ENCODE results near the gene ADGRB2.

The ADGRB2 gene

GRCh38 chr1:31799196-31799894 lies 35.2 kb upstream of the ADGRB2 start:
- H3K4me3 ChIP-seq (ENCODE audit: low read length), result no peak overlapping the region

DNA sequence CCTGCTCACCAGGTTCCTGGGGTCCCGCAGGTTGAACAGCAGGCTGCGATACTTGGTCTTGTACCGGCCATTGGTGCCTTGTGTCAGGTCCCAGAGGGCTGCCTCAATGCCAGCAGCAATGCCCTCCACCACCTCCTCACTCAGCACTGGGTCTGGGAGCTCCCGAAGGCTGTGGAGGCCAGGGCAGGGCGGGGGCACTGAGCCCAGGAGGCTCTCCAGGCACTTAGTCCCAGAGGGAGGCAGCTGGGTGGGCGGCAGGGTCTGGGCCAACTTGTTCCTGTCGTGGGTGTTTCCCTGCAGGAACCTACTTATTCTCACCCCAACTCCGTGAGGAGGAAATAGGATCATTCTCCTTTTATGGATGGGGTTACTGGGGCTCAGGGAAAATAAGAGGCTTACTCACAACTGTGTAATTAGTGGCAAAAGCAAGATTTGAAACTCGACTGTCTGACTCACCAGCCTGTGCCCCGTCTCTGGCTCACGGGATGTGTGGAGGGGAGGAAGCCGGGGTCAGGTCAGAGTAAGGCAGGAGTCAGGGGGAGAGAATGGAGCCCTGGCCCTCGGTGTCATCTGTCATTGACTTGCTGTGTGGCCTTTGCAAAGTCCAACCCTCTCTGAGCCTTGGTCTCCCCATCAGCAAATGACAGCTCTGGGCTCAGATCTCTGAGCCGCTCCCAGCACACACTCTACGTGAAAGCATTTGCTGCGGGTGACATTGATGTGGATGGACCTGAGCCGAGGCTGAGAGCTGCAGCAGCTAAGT lies 34.5 kb upstream of the ADGRB2 start:
- Histone ChIP-seq H3K4me3 (ENCODE audit: low read length) (no peak overlapping the region), H3K9me3 (ENCODE audit: low read length) (no peaks in the 10 kb centered on the region), H3K4me1 (ENCODE audit: insufficient read depth, low read length) (peaks cover 26% of the 10 kb centered on the region)

More at GRCh38 chr1:31799196-31799894, 35.2 kb upstream of the ADGRB2 start:
- H3K27me3 ChIP-seq (ENCODE audit: insufficient read depth, low read length), result peaks cover 16% of the 10 kb centered on the region
- H3K9me3 ChIP-seq (ENCODE audit: low read length), result no peaks in the 10 kb centered on the region
- H3K4me1 ChIP-seq (ENCODE audit: insufficient read depth, low read length), result peaks cover 26% of the 10 kb centered on the region
- no peak overlapping the region for H2AFZ ChIP-seq (ENCODE audit: low read depth, low read length)
- H3K36me3 ChIP-seq (ENCODE audit: insufficient read depth, low read length), result no peaks in the 10 kb centered on the region

DNA sequence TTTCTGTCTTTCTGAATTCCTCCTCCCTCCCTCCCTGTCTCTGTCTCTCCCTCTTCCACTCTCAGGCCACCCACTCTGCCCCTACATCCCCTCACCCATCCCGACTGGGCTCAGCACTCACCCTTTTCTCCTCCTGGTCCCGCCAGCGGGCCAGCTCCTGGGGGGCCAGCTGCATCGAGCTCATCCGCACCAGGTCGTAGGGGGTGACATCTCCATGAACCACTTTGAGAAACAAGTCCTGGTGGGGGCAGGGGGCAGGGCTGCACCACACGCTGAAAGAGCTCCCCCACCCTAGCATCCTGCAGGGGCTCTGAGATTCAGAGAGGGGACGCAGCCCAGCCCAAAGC lies 33.9 kb upstream of the ADGRB2 start:
- Histone ChIP-seq H2AFZ (ENCODE audit: low read depth, low read length) (no peak overlapping the region), H3K27me3 (ENCODE audit: insufficient read depth, low read length) (peaks cover 17% of the 10 kb centered on the region), H3K4me1 (ENCODE audit: insufficient read depth, low read length) (peaks cover 26% of the 10 kb centered on the region), H3K9me3 (ENCODE audit: low read length) (no peaks in the 10 kb centered on the region), H3K36me3 (ENCODE audit: insufficient read depth, low read length) (no peaks in the 10 kb centered on the region), H3K4me3 (ENCODE audit: low read length) (no peak overlapping the region)

More for the DNA sequence above, 34.5 kb upstream of the ADGRB2 start:
- Histone ChIP-seq H3K36me3 (ENCODE audit: insufficient read depth, low read length) (no peaks in the 10 kb centered on the region), H3K27me3 (ENCODE audit: insufficient read depth, low read length) (peaks cover 16% of the 10 kb centered on the region), H2AFZ (ENCODE audit: low read depth, low read length) (no peak overlapping the region)

- Histone ChIP-seq H2AFZ (ENCODE audit: low read depth, low read length) (no peak overlapping the region), H3K9me3 (ENCODE audit: low read length) (no peaks in the 10 kb centered on the region), H3K27me3 (ENCODE audit: insufficient read depth, low read length) (peaks cover 23% of the 10 kb centered on the region), H3K4me3 (ENCODE audit: low read length) (no peak overlapping the region), H3K36me3 (ENCODE audit: insufficient read depth, low read length) (no peaks in the 10 kb centered on the region), H3K4me1 (ENCODE audit: insufficient read depth, low read length) (peaks cover 22% of the 10 kb centered on the region)
Observed at GRCh38 chr1:31797216-31797615, 33.1 kb upstream of the ADGRB2 start.

DNA sequence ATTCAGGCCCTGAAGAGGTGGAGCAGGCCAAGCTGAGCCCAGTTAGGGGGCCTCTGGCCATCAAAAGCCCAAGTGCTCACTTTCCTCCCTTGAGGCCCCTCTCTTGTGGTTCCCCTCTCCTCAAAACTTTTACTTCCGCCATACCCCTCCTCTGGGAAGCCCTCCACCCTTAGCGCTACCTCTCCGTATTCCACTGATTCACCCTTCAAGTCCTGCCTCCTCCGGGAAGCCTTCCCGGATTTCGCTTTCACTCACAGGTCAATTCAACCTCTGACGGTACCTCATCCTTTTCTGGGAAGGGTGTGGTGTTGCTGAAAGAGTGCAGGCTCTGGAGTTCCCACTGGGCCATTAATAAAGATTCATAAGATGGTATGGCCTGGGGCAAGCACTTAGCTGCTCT lies 32.6 kb upstream of the ADGRB2 start:
- peaks cover 23% of the 10 kb centered on the region for H3K27me3 ChIP-seq (ENCODE audit: insufficient read depth, low read length)
- no peaks in the 10 kb centered on the region for H3K9me3 ChIP-seq (ENCODE audit: low read length)
- H3K36me3 ChIP-seq (ENCODE audit: insufficient read depth, low read length), result no peaks in the 10 kb centered on the region
- H3K4me3 ChIP-seq (ENCODE audit: low read length), result no peak overlapping the region
- peaks cover 22% of the 10 kb centered on the region for H3K4me1 ChIP-seq (ENCODE audit: insufficient read depth, low read length)
- no peak overlapping the region for H2AFZ ChIP-seq (ENCODE audit: low read depth, low read length)

- Histone ChIP-seq H2AFZ (ENCODE audit: low read depth, low read length) (no peak overlapping the region), H3K36me3 (ENCODE audit: insufficient read depth, low read length) (no peaks in the 10 kb centered on the region), H3K4me3 (ENCODE audit: low read length) (no peak overlapping the region), H3K27me3 (ENCODE audit: insufficient read depth, low read length) (peaks cover 24% of the 10 kb centered on the region), H3K4me1 (ENCODE audit: insufficient read depth, low read length) (peaks cover 22% of the 10 kb centered on the region), H3K9me3 (ENCODE audit: low read length) (no peaks in the 10 kb centered on the region)
Observed at GRCh38 chr1:31795801-31796621, 31.9 kb upstream of the ADGRB2 start.

- Histone ChIP-seq H3K9me3 (ENCODE audit: low read length) (no peaks in the 10 kb centered on the region), H2AFZ (ENCODE audit: low read depth, low read length) (no peak overlapping the region), H3K4me1 (ENCODE audit: insufficient read depth, low read length) (peaks cover 21% of the 10 kb centered on the region), H3K27me3 (ENCODE audit: insufficient read depth, low read length) (peaks cover 21% of the 10 kb centered on the region), H3K36me3 (ENCODE audit: insufficient read depth, low read length) (no peaks in the 10 kb centered on the region), H3K4me3 (ENCODE audit: low read length) (no peak overlapping the region)
Observed at GRCh38 chr1:31795096-31795675, 31.0 kb upstream of the ADGRB2 start.

DNA sequence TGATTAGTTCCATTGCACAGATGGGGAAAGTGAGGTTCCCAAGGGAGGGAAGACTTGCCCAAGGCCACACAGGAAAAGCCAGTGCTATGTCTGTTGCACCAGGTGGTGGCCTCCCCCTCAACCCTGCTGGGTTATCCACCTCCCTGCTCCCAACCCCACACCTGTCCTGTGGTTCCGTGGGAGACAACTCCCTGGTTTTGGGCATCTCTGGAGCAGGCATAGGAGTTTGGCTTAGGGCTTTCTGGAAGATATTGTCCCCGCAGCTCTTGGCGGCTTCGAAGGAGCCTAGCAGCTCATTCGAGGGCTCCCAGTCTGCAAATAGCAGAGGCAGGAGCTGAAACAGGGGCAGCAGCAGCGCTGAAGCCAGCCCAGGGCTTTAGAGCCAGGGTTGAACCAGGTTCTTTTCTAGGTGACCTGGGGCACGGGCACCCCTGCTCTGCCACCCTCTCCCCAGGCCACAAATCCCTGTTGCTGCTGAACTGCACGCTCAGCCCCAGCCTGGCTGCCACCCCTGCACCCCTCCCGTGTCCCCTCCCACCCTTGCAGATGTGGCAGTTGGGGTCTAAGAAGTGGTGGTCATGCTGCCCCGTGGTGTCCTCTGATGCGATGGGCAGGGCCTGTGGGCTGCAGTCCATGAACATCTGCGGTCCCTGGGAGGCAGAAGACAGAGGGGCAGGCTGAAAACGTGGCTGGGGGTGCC lies 29.6 kb upstream of the ADGRB2 start:
- H3K27me3 ChIP-seq (ENCODE audit: insufficient read depth, low read length), result peaks cover 16% of the 10 kb centered on the region
- no peak overlapping the region for H2AFZ ChIP-seq (ENCODE audit: low read depth, low read length)
- no peak overlapping the region for H3K4me3 ChIP-seq (ENCODE audit: low read length)
- H3K9me3 ChIP-seq (ENCODE audit: low read length), result no peaks in the 10 kb centered on the region
- no peaks in the 10 kb centered on the region for H3K36me3 ChIP-seq (ENCODE audit: insufficient read depth, low read length)
- peaks cover 17% of the 10 kb centered on the region for H3K4me1 ChIP-seq (ENCODE audit: insufficient read depth, low read length)

- Histone ChIP-seq H3K27me3 (ENCODE audit: insufficient read depth, low read length) (peaks cover 12% of the 10 kb centered on the region), H3K4me3 (ENCODE audit: low read length) (no peak overlapping the region), H3K4me1 (ENCODE audit: insufficient read depth, low read length) (peaks cover 11% of the 10 kb centered on the region), H2AFZ (ENCODE audit: low read depth, low read length) (no peak overlapping the region), H3K9me3 (ENCODE audit: low read length) (no peaks in the 10 kb centered on the region), H3K36me3 (ENCODE audit: insufficient read depth, low read length) (no peaks in the 10 kb centered on the region)
Observed at GRCh38 chr1:31793086-31793485, 28.9 kb upstream of the ADGRB2 start.

DNA sequence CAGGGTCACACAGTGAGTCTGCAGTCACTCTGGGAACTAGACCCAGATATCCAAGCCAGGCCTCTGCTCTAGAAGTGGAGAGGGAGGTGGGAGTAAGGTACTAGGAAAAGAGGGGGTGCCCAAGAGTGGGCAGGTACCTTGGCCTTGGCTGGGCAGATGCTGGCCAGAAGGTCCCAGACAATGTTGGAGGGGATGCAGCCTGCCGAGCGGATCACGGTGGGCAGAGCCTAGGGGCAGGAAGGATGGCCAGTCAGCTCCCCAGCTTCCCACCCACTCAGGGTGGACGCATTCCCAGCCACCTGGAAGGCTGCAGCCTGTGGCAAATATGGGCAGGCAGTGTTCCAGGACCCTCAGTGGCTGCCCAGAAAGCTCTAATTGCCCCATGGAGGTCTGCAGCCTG lies 28.4 kb upstream of the ADGRB2 start:
- no peaks in the 10 kb centered on the region for H3K9me3 ChIP-seq (ENCODE audit: low read length)
- no peaks in the 10 kb centered on the region for H3K36me3 ChIP-seq (ENCODE audit: insufficient read depth, low read length)
- H3K4me1 ChIP-seq (ENCODE audit: insufficient read depth, low read length), result peaks cover 14% of the 10 kb centered on the region
- no peak overlapping the region for H2AFZ ChIP-seq (ENCODE audit: low read depth, low read length)
- peaks cover 12% of the 10 kb centered on the region for H3K27me3 ChIP-seq (ENCODE audit: insufficient read depth, low read length)
- H3K4me3 ChIP-seq (ENCODE audit: low read length), result no peak overlapping the region

- Histone ChIP-seq H3K4me1 (ENCODE audit: insufficient read depth, low read length) (peaks cover 15% of the 10 kb centered on the region), H3K4me3 (ENCODE audit: low read length) (no peak overlapping the region), H3K36me3 (ENCODE audit: insufficient read depth, low read length) (no peaks in the 10 kb centered on the region), H2AFZ (ENCODE audit: low read depth, low read length) (no peak overlapping the region), H3K9me3 (ENCODE audit: low read length) (no peaks in the 10 kb centered on the region), H3K27me3 (ENCODE audit: insufficient read depth, low read length) (peaks cover 12% of the 10 kb centered on the region)
Observed at GRCh38 chr1:31792116-31792515, 28.0 kb upstream of the ADGRB2 start.

DNA sequence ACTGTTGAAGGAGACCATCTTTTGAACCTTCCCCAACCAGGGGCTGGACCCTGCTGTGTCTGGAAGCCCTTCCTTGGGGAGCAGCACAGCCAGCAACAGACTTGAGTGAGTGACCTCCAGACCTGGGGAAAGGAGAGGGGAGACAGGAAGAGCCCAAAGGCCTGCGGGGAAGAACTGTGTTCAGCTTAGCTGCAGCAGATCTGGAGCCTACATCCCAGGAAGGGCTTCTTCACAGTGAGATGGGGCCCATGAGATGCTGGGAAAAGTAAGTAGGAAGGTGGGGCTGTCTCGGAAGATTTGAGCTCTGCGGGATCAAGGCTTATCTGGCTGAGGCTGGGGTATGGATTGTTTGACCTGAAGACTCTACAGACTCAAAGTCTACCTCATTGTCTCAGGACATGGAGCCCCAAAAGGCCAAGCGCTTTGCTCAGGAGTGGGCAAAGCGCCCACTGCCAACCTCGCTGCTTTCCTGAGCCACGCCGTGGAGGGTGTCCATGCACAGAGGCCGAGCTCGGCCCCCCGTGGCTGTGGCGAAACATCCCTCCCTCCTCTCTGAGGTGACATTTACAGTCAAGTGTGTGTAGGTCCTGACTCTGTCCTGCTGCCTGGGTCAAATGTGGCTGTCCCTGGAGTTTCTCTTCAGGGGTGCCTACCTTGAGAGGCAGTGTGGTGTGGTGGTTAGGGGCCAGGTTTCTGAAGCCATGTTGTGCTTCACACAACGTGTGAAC lies 27.2 kb upstream of the ADGRB2 start:
- H3K4me3 ChIP-seq (ENCODE audit: low read length), result no peak overlapping the region
- H3K27me3 ChIP-seq (ENCODE audit: insufficient read depth, low read length), result peaks cover 12% of the 10 kb centered on the region
- H2AFZ ChIP-seq (ENCODE audit: low read depth, low read length), result no peak overlapping the region
- H3K9me3 ChIP-seq (ENCODE audit: low read length), result no peaks in the 10 kb centered on the region
- H3K4me1 ChIP-seq (ENCODE audit: insufficient read depth, low read length), result peaks cover 14% of the 10 kb centered on the region
- H3K36me3 ChIP-seq (ENCODE audit: insufficient read depth, low read length), result no peaks in the 10 kb centered on the region

All from neuron (in vitro differentiated cells).